ENCODE results near the gene ERLIN1. TPM values are rescaled to one million over a fixed set of nuclear protein-coding genes. Genes with fewer than 3 reads are reported as not detected.

ERLIN1 gene
- total RNA-seq, 1 experiment from 2014 or later, result 23.5 TPM

DNA sequence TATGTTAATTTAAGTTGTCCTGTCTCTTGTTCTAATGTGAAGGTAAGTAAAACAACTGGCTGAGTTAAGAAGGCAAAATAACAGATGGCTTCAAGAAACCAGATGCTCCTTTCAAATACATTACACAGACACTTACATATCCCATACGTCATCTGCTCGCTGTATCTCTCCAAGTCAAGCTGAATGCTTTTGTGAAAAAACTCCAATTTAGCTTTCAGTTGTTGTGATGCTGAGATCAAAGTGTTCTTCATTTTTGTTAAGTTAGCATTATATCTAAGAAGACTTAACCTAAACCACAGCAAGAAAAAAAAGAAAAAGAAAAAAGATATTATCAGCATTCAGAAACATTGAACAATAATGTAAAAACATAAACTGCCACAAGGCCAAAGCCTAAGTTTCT is 18.5 kb upstream of the ERLIN1 start (continued):
- no peak for TF ChIP-seq ZNF416 (CRISPR knock-in tag; IDR thresholded peaks at IDR 0.05)

DNA sequence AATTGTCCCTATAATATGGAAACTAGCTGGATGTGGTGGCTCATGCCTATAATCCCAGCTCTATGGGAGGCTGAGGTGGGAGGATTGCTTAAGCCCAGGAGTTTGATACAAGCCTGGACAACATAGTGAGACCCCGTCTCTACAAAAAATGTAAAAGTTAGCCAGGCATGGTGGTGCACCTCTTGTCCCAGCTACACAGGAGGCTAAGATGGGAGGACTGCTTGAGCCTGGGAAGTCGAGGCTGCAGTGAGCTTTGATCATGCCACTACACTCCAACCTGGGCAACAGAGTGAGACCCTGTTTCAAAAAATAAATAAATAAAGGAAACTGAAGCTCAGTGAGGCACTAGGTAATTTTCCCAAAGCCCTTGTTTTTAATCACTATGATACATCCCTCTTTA is 15.7 kb upstream of the ERLIN1 start:
- H3K27me3 Mint-ChIP-seq (ENCODE audit: low read depth), result no peaks in the 10 kb centered on the region
- CTCF ChIA-PET, result no interaction called here
- ATAC-seq, result no peak
- no peaks in the 10 kb centered on the region for H3K4me1 Mint-ChIP-seq
- H3K36me3 Mint-ChIP-seq, result peaks cover 55% of the 10 kb centered on the region
- POLR2A ChIA-PET, result no interaction called here
- DNase-seq (ENCODE audit: low spot score), result no peak
- no peaks in the 10 kb centered on the region for H3K9me3 Mint-ChIP-seq
- no peak overlapping the region for H3K4me3 Mint-ChIP-seq
- no peak overlapping the region for H3K27ac Mint-ChIP-seq
- TF ChIP-seq ZNF121 (CRISPR knock-in tag; IDR thresholded peaks at IDR 0.05), result peak; percentile 74; the same call in 1 of the 2 replicates
- no peak for TF ChIP-seq IRF2 (CRISPR knock-in tag; IDR thresholded peaks at IDR 0.05; ENCODE audit: borderline replicate concordance, low read depth)
- TF ChIP-seq ZBTB21 (CRISPR knock-in tag; IDR thresholded peaks at IDR 0.05; ENCODE audit: borderline replicate concordance), result no peak
- TF ChIP-seq, protein P1, sequence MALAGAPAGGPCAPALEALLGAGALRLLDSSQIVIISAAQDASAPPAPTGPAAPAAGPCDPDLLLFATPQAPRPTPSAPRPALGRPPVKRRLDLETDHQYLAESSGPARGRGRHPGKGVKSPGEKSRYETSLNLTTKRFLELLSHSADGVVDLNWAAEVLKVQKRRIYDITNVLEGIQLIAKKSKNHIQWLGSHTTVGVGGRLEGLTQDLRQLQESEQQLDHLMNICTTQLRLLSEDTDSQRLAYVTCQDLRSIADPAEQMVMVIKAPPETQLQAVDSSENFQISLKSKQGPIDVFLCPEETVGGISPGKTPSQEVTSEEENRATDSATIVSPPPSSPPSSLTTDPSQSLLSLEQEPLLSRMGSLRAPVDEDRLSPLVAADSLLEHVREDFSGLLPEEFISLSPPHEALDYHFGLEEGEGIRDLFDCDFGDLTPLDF (CRISPR knock-in tag; IDR thresholded peaks at IDR 0.05), result no peak
- TF ChIP-seq SMAD3 (CRISPR knock-in tag; IDR thresholded peaks at IDR 0.05; ENCODE audit: borderline replicate concordance), result no peak

DNA sequence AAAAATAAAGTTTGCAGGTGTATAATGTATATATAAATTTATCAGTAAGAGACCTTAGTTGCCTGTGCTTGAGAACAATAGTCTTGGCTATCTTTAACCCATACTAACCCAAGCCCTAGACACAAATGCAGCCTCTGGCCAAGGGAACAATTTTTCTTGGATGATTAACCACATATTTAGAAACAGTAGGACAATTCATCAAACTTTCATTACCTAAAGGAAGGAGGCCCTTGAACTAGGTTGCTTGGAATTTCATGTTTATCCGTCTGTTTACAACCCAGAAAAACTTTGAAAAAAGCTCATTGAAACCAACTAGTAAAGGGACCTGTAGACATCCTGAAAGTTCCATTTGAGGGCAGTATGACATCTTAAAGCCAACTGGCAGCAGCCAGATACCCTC is 8.9 kb upstream of the ERLIN1 start:
- no peak overlapping the region for H3K27ac Mint-ChIP-seq
- DNase-seq (ENCODE audit: low spot score) (no peak), ATAC-seq (no peak)
- TF ChIP-seq, protein P2, sequence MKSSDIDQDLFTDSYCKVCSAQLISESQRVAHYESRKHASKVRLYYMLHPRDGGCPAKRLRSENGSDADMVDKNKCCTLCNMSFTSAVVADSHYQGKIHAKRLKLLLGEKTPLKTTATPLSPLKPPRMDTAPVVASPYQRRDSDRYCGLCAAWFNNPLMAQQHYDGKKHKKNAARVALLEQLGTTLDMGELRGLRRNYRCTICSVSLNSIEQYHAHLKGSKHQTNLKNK (CRISPR knock-in tag; IDR thresholded peaks at IDR 0.05), result no peak
- TF ChIP-seq, protein P3, sequence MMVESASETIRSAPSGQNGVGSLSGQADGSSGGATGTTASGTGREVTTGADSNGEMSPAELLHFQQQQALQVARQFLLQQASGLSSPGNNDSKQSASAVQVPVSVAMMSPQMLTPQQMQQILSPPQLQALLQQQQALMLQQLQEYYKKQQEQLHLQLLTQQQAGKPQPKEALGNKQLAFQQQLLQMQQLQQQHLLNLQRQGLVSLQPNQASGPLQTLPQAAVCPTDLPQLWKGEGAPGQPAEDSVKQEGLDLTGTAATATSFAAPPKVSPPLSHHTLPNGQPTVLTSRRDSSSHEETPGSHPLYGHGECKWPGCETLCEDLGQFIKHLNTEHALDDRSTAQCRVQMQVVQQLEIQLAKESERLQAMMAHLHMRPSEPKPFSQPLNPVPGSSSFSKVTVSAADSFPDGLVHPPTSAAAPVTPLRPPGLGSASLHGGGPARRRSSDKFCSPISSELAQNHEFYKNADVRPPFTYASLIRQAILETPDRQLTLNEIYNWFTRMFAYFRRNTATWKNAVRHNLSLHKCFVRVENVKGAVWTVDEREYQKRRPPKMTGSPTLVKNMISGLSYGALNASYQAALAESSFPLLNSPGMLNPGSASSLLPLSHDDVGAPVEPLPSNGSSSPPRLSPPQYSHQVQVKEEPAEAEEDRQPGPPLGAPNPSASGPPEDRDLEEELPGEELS (CRISPR knock-in tag; IDR thresholded peaks at IDR 0.05), result no peak
- TF ChIP-seq FOXP1 (CRISPR knock-in tag; IDR thresholded peaks at IDR 0.05; ENCODE audit: borderline replicate concordance) (no peak), NR1H2 (CRISPR knock-in tag; IDR thresholded peaks at IDR 0.05) (no peak), ZNF416 (CRISPR knock-in tag; IDR thresholded peaks at IDR 0.05) (no peak), ZNF423 (CRISPR knock-in tag; IDR thresholded peaks at IDR 0.05) (no peak), ZNF317 (CRISPR knock-in tag; IDR thresholded peaks at IDR 0.05; ENCODE audit: borderline replicate concordance, low read depth) (no peak), SMAD4 (CRISPR knock-in tag; IDR thresholded peaks at IDR 0.05) (no peak), SP1 (CRISPR knock-in tag; conservative IDR thresholded peaks at IDR 0.05) (no peak), OVOL2 (CRISPR knock-in tag; IDR thresholded peaks at IDR 0.05; ENCODE audit: borderline replicate concordance) (no peak), NFYB (CRISPR knock-in tag; conservative IDR thresholded peaks at IDR 0.05; ENCODE audit: low read depth) (no peak), ETV6 (CRISPR knock-in tag; IDR thresholded peaks at IDR 0.05) (no peak), PRRX2 (CRISPR knock-in tag; IDR thresholded peaks at IDR 0.05) (no peak)
- TF ChIP-seq, protein P4, sequence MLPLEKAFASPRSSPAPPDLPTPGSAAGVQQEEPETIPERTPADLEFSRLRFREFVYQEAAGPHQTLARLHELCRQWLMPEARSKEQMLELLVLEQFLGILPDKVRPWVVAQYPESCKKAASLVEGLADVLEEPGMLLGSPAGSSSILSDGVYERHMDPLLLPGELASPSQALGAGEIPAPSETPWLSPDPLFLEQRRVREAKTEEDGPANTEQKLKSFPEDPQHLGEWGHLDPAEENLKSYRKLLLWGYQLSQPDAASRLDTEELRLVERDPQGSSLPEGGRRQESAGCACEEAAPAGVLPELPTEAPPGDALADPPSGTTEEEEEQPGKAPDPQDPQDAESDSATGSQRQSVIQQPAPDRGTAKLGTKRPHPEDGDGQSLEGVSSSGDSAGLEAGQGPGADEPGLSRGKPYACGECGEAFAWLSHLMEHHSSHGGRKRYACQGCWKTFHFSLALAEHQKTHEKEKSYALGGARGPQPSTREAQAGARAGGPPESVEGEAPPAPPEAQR (CRISPR knock-in tag; IDR thresholded peaks at IDR 0.05), result no peak
- TF ChIP-seq, protein P5, sequence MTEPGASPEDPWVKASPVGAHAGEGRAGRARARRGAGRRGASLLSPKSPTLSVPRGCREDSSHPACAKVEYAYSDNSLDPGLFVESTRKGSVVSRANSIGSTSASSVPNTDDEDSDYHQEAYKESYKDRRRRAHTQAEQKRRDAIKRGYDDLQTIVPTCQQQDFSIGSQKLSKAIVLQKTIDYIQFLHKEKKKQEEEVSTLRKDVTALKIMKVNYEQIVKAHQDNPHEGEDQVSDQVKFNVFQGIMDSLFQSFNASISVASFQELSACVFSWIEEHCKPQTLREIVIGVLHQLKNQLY (CRISPR knock-in tag; IDR thresholded peaks at IDR 0.05), result no peak
- TF ChIP-seq, protein P6, sequence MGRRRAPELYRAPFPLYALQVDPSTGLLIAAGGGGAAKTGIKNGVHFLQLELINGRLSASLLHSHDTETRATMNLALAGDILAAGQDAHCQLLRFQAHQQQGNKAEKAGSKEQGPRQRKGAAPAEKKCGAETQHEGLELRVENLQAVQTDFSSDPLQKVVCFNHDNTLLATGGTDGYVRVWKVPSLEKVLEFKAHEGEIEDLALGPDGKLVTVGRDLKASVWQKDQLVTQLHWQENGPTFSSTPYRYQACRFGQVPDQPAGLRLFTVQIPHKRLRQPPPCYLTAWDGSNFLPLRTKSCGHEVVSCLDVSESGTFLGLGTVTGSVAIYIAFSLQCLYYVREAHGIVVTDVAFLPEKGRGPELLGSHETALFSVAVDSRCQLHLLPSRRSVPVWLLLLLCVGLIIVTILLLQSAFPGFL (CRISPR knock-in tag; IDR thresholded peaks at IDR 0.05; ENCODE audit: borderline replicate concordance), result no peak
- TF ChIP-seq, protein P7, sequence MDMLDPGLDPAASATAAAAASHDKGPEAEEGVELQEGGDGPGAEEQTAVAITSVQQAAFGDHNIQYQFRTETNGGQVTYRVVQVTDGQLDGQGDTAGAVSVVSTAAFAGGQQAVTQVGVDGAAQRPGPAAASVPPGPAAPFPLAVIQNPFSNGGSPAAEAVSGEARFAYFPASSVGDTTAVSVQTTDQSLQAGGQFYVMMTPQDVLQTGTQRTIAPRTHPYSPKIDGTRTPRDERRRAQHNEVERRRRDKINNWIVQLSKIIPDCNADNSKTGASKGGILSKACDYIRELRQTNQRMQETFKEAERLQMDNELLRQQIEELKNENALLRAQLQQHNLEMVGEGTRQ (CRISPR knock-in tag; IDR thresholded peaks at IDR 0.05), result no peak
- CTCF ChIA-PET, result no interaction called here
- no peaks in the 10 kb centered on the region for H3K27me3 Mint-ChIP-seq (ENCODE audit: low read depth)
- no peaks in the 10 kb centered on the region for H3K4me1 Mint-ChIP-seq
- H3K36me3 Mint-ChIP-seq, result peaks cover 44% of the 10 kb centered on the region
- no peak overlapping the region for H3K4me3 Mint-ChIP-seq
- POLR2A ChIA-PET, result no interaction called here
- no peaks in the 10 kb centered on the region for H3K9me3 Mint-ChIP-seq

Measured in WTC11 (cell line).